Measurements from ENCODE around the gene ASB6. TPM values are rescaled to one million over a fixed set of nuclear protein-coding genes. Genes with fewer than 3 reads are reported as not detected.
A peak's percentile ranks its signal among the peaks of the same experiment; 100 is the strongest.

Gene ASB6
- total and polyA plus RNA-seq, 4 donors: 3.4 to 8.4 (median 6.2) TPM

DNA sequence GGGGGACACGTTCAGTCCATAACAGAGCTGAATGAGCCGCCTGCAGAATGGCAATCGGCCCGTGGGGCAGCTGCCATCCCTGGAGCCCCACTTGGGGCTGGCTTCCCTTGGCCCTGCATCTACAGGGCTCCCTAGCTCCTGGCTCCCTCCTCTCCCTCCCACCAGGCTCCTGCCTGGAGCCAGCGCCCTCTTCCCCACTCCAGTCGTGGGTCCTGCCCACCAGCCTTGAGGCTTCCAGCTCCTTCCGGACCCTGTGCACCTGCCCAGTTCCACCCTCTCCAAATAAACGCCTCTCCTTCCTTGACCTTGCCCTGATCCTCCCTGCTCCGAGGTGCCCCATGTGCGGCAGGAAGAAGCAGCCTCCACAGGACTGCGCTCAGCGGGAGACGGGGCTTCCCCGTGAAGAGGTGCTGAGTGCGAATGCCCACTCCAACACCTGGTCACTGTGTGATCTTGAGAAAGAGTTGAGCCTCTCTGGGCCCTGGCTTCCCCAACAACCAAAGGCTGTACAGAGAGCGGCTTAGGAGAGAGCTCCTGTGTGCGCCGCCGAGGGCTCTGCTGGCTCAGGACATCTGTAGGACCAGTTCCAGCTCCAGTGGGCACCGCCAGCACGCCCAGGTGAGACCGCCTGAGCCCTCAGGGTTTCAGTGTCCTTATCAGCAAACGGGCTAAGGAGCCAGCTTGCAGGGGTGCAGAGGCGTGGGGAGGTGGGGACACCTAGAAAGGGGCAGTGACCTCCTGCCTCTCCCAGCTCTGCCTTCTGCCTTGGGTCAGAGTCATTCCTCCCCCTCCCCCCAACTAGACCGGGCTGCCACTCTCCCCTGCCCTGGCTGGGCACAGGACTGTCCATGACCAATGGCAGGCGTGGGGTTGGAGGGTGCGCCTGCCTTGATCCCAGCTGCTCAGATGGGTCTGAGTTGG, 33.1 kb downstream of the ASB6 start:
- peaks cover 10 to 33% (median 22%) of the 10 kb centered on the region in 4 donors for H3K4me1 ChIP-seq (ENCODE audit: control insufficient read depth in 4 of 4, insufficient read depth in 4 of 4, low read length in 3 of 4)
- peak overlapping the region; percentile 37 to 67 for H3K27ac ChIP-seq (ENCODE audit: low read depth in 1 of 2, low read length in 2 of 2)
- no peak overlapping the region for H3K9ac ChIP-seq (ENCODE audit: low read depth in 1 of 2, low read length in 2 of 2)
- 77% methylated on average over 27 of the region's 27 CpGs for WGBS
- no peaks in the 10 kb centered on the region for H3K9me3 ChIP-seq (ENCODE audit: control insufficient read depth in 4 of 4, low read length in 3 of 4)
- H3K4me3 ChIP-seq (ENCODE audit: low read depth in 1 of 3, low read length in 3 of 3): no peak overlapping the region
- H3K27me3 ChIP-seq (ENCODE audit: control insufficient read depth in 4 of 4, insufficient read depth in 4 of 4, low read length in 3 of 4): no peaks in the 10 kb centered on the region
- no peak for DNase-seq (ENCODE audit: low spot score)
- TF ChIP-seq FOXA1 (IDR thresholded peaks at IDR 0.05) (no peak), GABPA (IDR thresholded peaks at IDR 0.05 in 1 of 2, conservative IDR thresholded peaks at IDR 0.05 in 1 of 2) (no peak), RXRA (IDR thresholded peaks at IDR 0.05) (peak in 1 of 2 donors; percentile 6)
- H3K36me3 ChIP-seq (ENCODE audit: control insufficient read depth in 4 of 4, insufficient read depth in 3 of 4, low read depth in 1 of 4, low read length in 3 of 4): no peaks in the 10 kb centered on the region

DNA sequence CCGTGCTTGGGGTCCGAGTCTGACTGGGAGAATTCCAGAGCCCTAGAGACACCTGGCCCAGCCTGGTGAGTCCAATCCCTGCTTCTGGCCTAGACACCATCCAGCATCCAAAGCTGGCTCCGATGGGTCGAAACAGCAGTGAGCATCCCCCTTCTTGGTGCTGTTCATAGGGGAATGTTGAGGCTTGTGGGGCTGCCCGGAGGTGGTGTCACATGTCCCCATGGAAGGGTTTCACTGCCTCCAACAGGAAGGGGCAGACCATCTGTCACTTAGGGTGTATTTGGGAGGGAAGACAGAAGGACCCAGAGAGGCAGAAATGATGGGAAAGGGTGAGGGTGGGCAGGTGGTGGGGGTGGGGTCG, 34.9 kb downstream of the ASB6 start:
- Histone ChIP-seq H3K9me3 (ENCODE audit: control insufficient read depth in 4 of 4, low read length in 3 of 4) (no peaks in the 10 kb centered on the region), H3K4me1 (ENCODE audit: control insufficient read depth in 4 of 4, insufficient read depth in 4 of 4, low read length in 3 of 4) (peaks cover 10 to 33% (median 22%) of the 10 kb centered on the region in 4 donors), H3K36me3 (ENCODE audit: control insufficient read depth in 4 of 4, insufficient read depth in 3 of 4, low read depth in 1 of 4, low read length in 3 of 4) (no peaks in the 10 kb centered on the region), H3K4me3 (ENCODE audit: low read depth in 1 of 3, low read length in 3 of 3) (no peak overlapping the region), H3K27me3 (ENCODE audit: control insufficient read depth in 4 of 4, insufficient read depth in 4 of 4, low read length in 3 of 4) (no peaks in the 10 kb centered on the region), H3K27ac (ENCODE audit: low read depth in 1 of 2, low read length in 2 of 2) (peak overlapping the region; percentile 72 to 77), H3K9ac (ENCODE audit: low read depth in 1 of 2, low read length in 2 of 2) (no peak overlapping the region)
- TF ChIP-seq HNF4A (conservative IDR thresholded peaks at IDR 0.05): no peak
- TF ChIP-seq, protein P1, sequence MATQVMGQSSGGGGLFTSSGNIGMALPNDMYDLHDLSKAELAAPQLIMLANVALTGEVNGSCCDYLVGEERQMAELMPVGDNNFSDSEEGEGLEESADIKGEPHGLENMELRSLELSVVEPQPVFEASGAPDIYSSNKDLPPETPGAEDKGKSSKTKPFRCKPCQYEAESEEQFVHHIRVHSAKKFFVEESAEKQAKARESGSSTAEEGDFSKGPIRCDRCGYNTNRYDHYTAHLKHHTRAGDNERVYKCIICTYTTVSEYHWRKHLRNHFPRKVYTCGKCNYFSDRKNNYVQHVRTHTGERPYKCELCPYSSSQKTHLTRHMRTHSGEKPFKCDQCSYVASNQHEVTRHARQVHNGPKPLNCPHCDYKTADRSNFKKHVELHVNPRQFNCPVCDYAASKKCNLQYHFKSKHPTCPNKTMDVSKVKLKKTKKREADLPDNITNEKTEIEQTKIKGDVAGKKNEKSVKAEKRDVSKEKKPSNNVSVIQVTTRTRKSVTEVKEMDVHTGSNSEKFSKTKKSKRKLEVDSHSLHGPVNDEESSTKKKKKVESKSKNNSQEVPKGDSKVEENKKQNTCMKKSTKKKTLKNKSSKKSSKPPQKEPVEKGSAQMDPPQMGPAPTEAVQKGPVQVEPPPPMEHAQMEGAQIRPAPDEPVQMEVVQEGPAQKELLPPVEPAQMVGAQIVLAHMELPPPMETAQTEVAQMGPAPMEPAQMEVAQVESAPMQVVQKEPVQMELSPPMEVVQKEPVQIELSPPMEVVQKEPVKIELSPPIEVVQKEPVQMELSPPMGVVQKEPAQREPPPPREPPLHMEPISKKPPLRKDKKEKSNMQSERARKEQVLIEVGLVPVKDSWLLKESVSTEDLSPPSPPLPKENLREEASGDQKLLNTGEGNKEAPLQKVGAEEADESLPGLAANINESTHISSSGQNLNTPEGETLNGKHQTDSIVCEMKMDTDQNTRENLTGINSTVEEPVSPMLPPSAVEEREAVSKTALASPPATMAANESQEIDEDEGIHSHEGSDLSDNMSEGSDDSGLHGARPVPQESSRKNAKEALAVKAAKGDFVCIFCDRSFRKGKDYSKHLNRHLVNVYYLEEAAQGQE (IDR thresholded peaks at IDR 0.05): no peak
- TF ChIP-seq, protein P2, sequence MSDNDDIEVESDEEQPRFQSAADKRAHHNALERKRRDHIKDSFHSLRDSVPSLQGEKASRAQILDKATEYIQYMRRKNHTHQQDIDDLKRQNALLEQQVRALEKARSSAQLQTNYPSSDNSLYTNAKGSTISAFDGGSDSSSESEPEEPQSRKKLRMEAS (IDR thresholded peaks at IDR 0.05): no peak
- TF ChIP-seq SP1 (IDR thresholded peaks at IDR 0.05): no peak
- TF ChIP-seq RAD21 (IDR thresholded peaks at IDR 0.05): no peak
- TF ChIP-seq HNF4G (IDR thresholded peaks at IDR 0.05): no peak
- TF ChIP-seq, protein P3, sequence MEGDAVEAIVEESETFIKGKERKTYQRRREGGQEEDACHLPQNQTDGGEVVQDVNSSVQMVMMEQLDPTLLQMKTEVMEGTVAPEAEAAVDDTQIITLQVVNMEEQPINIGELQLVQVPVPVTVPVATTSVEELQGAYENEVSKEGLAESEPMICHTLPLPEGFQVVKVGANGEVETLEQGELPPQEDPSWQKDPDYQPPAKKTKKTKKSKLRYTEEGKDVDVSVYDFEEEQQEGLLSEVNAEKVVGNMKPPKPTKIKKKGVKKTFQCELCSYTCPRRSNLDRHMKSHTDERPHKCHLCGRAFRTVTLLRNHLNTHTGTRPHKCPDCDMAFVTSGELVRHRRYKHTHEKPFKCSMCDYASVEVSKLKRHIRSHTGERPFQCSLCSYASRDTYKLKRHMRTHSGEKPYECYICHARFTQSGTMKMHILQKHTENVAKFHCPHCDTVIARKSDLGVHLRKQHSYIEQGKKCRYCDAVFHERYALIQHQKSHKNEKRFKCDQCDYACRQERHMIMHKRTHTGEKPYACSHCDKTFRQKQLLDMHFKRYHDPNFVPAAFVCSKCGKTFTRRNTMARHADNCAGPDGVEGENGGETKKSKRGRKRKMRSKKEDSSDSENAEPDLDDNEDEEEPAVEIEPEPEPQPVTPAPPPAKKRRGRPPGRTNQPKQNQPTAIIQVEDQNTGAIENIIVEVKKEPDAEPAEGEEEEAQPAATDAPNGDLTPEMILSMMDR (IDR thresholded peaks at IDR 0.05; ENCODE audit: low read depth, low read length, missing input control): no peak
- DNase-seq (ENCODE audit: low spot score): no peak
- WGBS: 79% methylated on average over 6 of the region's 6 CpGs

Measured in liver (tissue), 9 donors.